GM12878 (cell line): ENCODE data around the gene BLACAT1. TPM values are rescaled to one million over a fixed set of nuclear protein-coding genes. Genes with fewer than 3 reads are reported as not detected.

ENCODE experiments used
- CHD4 ChIP-seq: fragments of 200-600 bp; sonication (generic); IDR thresholded peaks from 2 replicates; pipeline ENCODE4 v1.6.1; 2016; ENCODE audit warnings: mild to moderate bottlenecking
- EED ChIP-seq: sonication (generic); IDR thresholded peaks from 2 replicates; pipeline ENCODE4 v1.6.1; 2016; ENCODE audit warnings: antibody characterized with exemption, low read depth
- EGR1 ChIP-seq, 2 experiments: IDR thresholded peaks; 1 replicate in 1 of 2; 2 replicates in 1 of 2; pipeline ENCODE4 v1.6.1; 2011 to 2012; ENCODE audit warnings: low read depth in 2 of 2, low read length in 2 of 2, borderline replicate concordance in 1 of 2, mild to moderate bottlenecking in 1 of 2, moderate library complexity in 1 of 2
- HCFC1 ChIP-seq: fragments of 150-350 bp; IDR thresholded peaks from 2 replicates; pipeline ENCODE4 v1.6.1; 2014; ENCODE audit warnings: low read length
- HDAC6 ChIP-seq: fragments of 200-600 bp; sonication (generic); IDR thresholded peaks from one replicate; pipeline ENCODE4 v1.8.0; 2017; ENCODE audit warnings: antibody characterized with exemption; ENCODE audit not compliant: unreplicated experiment
- MEF2B ChIP-seq: fragments of 450-650 bp; IDR thresholded peaks from 2 replicates; pipeline ENCODE4 v1.6.1; 2018; ENCODE audit warnings: mild to moderate bottlenecking, moderate library complexity; ENCODE audit not compliant: partially characterized antibody, poor library complexity, severe bottlenecking
- MYC ChIP-seq: IDR thresholded peaks from 2 replicates; pipeline ENCODE4 v1.6.1; 2011; ENCODE audit warnings: mild to moderate bottlenecking, low read length, moderate library complexity, inconsistent platforms; ENCODE audit not compliant: insufficient read depth, insufficient replicate concordance, insufficient read length, severe bottlenecking
- NBN ChIP-seq: fragments of 450-650 bp; IDR thresholded peaks from 2 replicates; pipeline ENCODE4 v1.6.1; 2016
- NR2C2 ChIP-seq: IDR thresholded peaks from 2 replicates; pipeline ENCODE4 v1.6.1; 2011; ENCODE audit warnings: borderline replicate concordance, low read depth; ENCODE audit not compliant: control insufficient read depth, insufficient read length
- RAD51 ChIP-seq: fragments of 450-650 bp; IDR thresholded peaks from 2 replicates; pipeline ENCODE4 v1.6.1; 2016; ENCODE audit warnings: moderate library complexity, mild to moderate bottlenecking, inconsistent platforms
- SMC3 ChIP-seq: IDR thresholded peaks from 2 replicates; pipeline ENCODE4 v1.6.1; 2011; ENCODE audit warnings: low read length, improper control_type of control experiment, borderline replicate concordance
- SPI1 ChIP-seq: IDR thresholded peaks from 2 replicates; pipeline ENCODE4 v1.6.1; 2011; ENCODE audit warnings: low read depth, mild to moderate bottlenecking, low read length, moderate library complexity, borderline replicate concordance; ENCODE audit not compliant: insufficient read depth
- ZNF207 ChIP-seq: fragments of 450-650 bp; IDR thresholded peaks from 2 replicates; pipeline ENCODE4 v1.6.1; 2014; ENCODE audit warnings: antibody characterized with exemption, mild to moderate bottlenecking, borderline replicate concordance
- polyA plus RNA-seq, 11 experiments: library from polyadenylated mRNA; depleted of rRNA in 4 of 11; unstranded in 6 of 11; stranded (reverse) in 5 of 11; fragments of >200 nt; fragmentation: Nextera tagmentation in 4 of 11; fragmentation: Illumina TruSeq in 1 of 11; extraction: Ambion mirVana in 4 of 11; extraction: Trizol in 1 of 11; gene quantifications; 1 replicate in 1 of 11; 2 replicates in 10 of 11; pipeline versions ENCODE4 v1.2.1 to v1.2.3, GENCODE V29; 2011 to 2016; ENCODE audit warnings: inconsistent platforms in 2 of 11, missing spikeins in 2 of 11, low read depth in 1 of 11
- total RNA-seq, 4 experiments: library from RNA; depleted of rRNA in 3 of 4; stranded (reverse); fragments of >200 nt in 3 of 4; fragmentation: Illumina TruSeq in 1 of 4; extraction: Trizol in 1 of 4; gene quantifications; 2 replicates each; pipeline versions ENCODE4 v1.2.1 to v1.2.3, GENCODE V29; 2013 to 2021
- TF ChIP-seq, protein P1 (sequence below): fragments of 450-650 bp; IDR thresholded peaks from 2 replicates; pipeline ENCODE4 v1.6.1; 2017; ENCODE audit warnings: low read depth, mild to moderate bottlenecking, moderate library complexity
- TF ChIP-seq, protein P2 (sequence below): fragments of 450-650 bp; IDR thresholded peaks from 2 replicates; pipeline ENCODE4 v1.6.1; 2016; ENCODE audit warnings: mild to moderate bottlenecking, moderate library complexity, borderline replicate concordance
- TF ChIP-seq, protein P3 (sequence below): fragments of 450-650 bp; IDR thresholded peaks from 2 replicates; pipeline ENCODE4 v1.6.1; 2017; ENCODE audit warnings: antibody characterized with exemption, mild to moderate bottlenecking, moderate library complexity
- TF ChIP-seq, protein P4 (sequence below): fragments of 150-350 bp; IDR thresholded peaks from 2 replicates; pipeline ENCODE4 v1.6.1; 2014; ENCODE audit warnings: mild to moderate bottlenecking, low read depth, low read length
- TF ChIP-seq, protein P5 (sequence below): IDR thresholded peaks from 2 replicates; pipeline ENCODE4 v1.6.1; 2012; ENCODE audit warnings: low read depth, low read length, improper control_type of control experiment

The BLACAT1 gene
- total and polyA plus RNA-seq, 10 of the 15 experiments (the other 5 are each of a cell fraction or from before 2014, with no cell fraction given), result 0.04 to 1.6 (median 0.15) TPM; not detected in 1

DNA sequence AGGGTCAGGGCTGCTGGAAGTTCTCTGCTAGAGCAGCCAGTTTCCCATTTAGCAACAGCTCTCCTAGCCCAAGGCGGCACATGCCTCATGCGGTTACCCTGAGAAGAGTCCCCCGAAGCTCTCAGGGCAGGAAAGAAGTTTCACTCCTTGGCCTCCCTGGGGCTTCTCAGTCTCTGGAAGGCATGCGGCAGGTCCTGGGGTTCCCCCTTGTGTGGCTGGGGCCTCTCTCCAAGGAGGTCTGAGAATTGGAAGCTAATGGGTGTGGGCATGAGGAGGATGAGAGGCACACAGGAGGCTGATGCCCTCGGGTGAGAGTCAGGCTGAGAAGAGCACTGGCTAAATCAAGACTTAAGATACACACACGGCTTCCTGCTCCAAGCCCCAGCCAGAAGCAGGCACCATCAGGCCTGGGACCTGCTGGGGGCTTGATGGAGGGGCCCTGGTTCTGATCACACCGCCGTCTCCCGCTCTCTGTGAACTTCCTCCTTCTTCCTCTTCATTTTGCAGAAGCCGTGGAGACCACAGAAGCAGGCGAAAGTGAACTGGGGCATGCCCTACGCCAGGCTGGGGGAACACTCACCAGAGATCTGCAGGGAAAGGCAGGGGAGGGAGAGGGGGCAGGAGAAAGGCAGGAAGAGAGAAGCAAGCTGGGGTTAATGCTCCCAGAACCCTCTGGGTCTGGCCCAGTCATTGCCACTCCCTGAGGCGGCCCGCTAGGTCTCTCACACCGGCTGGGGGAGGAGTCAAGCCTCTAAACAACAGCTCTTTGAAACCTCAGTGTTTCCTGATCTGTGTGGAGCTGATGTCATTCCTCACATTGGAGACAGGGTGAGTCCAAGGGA is 15.1 kb downstream of the BLACAT1 start (continued):
- TF ChIP-seq, protein P1, sequence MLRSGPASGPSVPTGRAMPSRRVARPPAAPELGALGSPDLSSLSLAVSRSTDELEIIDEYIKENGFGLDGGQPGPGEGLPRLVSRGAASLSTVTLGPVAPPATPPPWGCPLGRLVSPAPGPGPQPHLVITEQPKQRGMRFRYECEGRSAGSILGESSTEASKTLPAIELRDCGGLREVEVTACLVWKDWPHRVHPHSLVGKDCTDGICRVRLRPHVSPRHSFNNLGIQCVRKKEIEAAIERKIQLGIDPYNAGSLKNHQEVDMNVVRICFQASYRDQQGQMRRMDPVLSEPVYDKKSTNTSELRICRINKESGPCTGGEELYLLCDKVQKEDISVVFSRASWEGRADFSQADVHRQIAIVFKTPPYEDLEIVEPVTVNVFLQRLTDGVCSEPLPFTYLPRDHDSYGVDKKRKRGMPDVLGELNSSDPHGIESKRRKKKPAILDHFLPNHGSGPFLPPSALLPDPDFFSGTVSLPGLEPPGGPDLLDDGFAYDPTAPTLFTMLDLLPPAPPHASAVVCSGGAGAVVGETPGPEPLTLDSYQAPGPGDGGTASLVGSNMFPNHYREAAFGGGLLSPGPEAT, result peak; percentile 33; the same call in 1 of the 2 replicates
- TF ChIP-seq ZNF207 (no peak), SPI1 (peak; percentile 39; the same call in 1 of the 2 replicates), RAD51 (no peak), NR2C2 (no peak), MYC (no peak), HCFC1 (no peak), CHD4 (no peak), SMC3 (0 out of 2 replicates have a peak, but pooled peaks have one; percentile 7), EED (peak; percentile 54), NBN (0 out of 2 replicates have a peak, but pooled peaks have one; percentile 47), HDAC6 (no peak), MEF2B (peak; percentile 29), EGR1 (IDR thresholded peaks at IDR 0.05; ENCODE audit: borderline replicate concordance in 1 of 2, low read depth in 2 of 2, low read length in 2 of 2) (no peak)
- TF ChIP-seq, protein P2, sequence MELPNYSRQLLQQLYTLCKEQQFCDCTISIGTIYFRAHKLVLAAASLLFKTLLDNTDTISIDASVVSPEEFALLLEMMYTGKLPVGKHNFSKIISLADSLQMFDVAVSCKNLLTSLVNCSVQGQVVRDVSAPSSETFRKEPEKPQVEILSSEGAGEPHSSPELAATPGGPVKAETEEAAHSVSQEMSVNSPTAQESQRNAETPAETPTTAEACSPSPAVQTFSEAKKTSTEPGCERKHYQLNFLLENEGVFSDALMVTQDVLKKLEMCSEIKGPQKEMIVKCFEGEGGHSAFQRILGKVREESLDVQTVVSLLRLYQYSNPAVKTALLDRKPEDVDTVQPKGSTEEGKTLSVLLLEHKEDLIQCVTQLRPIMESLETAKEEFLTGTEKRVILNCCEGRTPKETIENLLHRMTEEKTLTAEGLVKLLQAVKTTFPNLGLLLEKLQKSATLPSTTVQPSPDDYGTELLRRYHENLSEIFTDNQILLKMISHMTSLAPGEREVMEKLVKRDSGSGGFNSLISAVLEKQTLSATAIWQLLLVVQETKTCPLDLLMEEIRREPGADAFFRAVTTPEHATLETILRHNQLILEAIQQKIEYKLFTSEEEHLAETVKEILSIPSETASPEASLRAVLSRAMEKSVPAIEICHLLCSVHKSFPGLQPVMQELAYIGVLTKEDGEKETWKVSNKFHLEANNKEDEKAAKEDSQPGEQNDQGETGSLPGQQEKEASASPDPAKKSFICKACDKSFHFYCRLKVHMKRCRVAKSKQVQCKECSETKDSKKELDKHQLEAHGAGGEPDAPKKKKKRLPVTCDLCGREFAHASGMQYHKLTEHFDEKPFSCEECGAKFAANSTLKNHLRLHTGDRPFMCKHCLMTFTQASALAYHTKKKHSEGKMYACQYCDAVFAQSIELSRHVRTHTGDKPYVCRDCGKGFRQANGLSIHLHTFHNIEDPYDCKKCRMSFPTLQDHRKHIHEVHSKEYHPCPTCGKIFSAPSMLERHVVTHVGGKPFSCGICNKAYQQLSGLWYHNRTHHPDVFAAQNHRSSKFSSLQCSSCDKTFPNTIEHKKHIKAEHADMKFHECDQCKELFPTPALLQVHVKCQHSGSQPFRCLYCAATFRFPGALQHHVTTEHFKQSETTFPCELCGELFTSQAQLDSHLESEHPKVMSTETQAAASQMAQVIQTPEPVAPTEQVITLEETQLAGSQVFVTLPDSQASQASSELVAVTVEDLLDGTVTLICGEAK, result no peak
- TF ChIP-seq, protein P3, sequence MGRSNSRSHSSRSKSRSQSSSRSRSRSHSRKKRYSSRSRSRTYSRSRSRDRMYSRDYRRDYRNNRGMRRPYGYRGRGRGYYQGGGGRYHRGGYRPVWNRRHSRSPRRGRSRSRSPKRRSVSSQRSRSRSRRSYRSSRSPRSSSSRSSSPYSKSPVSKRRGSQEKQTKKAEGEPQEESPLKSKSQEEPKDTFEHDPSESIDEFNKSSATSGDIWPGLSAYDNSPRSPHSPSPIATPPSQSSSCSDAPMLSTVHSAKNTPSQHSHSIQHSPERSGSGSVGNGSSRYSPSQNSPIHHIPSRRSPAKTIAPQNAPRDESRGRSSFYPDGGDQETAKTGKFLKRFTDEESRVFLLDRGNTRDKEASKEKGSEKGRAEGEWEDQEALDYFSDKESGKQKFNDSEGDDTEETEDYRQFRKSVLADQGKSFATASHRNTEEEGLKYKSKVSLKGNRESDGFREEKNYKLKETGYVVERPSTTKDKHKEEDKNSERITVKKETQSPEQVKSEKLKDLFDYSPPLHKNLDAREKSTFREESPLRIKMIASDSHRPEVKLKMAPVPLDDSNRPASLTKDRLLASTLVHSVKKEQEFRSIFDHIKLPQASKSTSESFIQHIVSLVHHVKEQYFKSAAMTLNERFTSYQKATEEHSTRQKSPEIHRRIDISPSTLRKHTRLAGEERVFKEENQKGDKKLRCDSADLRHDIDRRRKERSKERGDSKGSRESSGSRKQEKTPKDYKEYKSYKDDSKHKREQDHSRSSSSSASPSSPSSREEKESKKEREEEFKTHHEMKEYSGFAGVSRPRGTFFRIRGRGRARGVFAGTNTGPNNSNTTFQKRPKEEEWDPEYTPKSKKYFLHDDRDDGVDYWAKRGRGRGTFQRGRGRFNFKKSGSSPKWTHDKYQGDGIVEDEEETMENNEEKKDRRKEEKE, result no peak
- TF ChIP-seq, protein P4, sequence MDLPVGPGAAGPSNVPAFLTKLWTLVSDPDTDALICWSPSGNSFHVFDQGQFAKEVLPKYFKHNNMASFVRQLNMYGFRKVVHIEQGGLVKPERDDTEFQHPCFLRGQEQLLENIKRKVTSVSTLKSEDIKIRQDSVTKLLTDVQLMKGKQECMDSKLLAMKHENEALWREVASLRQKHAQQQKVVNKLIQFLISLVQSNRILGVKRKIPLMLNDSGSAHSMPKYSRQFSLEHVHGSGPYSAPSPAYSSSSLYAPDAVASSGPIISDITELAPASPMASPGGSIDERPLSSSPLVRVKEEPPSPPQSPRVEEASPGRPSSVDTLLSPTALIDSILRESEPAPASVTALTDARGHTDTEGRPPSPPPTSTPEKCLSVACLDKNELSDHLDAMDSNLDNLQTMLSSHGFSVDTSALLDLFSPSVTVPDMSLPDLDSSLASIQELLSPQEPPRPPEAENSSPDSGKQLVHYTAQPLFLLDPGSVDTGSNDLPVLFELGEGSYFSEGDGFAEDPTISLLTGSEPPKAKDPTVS, result no peak
- TF ChIP-seq, protein P5, sequence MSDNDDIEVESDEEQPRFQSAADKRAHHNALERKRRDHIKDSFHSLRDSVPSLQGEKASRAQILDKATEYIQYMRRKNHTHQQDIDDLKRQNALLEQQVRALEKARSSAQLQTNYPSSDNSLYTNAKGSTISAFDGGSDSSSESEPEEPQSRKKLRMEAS, result no peak
